ENCODE results near the gene FASTK.

Gene FASTK

DNA sequence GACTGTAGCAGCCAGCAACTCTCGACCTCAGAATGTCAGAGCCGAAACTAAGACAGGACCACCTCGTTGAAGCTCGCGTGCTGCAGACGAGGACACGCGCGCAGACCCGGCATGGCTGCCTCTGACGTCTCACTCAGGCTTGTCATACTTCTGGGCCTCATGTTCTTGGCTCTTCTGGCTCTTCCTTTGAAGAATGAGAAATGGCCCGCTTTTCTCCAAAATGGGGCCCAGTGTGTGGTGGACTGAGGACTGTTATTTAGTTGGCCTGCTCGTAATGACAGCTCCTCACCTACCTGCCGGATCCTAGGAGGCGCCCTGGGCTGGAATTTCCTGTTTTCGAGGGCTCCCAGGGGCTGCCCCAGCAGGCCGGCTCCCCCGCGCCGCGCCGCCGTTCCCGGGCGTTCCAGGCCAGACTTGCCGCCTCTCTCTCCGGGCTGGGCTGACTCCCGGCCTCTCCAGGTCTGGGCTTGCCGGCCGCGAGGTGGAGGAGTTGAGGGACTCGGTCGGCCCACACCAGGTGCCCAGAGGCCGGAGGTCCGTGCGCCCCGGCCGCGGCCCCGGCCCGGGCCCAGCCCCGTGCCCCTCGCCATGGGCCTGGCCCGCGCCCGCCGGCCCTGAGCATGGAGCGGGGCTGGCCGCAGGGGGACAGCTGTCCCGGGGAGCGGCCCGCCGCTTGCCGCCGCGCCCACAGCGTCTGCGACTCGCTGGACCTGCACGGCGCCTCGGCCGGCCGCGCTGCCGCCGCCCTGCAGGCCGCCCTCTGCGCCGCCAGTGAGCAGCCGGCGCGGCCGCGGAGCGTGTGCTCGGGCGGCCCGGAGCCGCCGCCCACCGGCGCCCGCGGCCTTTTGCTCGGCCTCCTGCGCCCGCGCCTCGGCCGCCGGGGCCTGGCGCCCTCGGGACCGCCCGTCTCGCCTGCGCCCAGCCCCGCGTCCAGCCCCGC, 33.8 kb upstream of the FASTK start:
- Mint-ChIP-seq H3K27ac (no peak overlapping the region), H3K4me1 (ENCODE audit: low read depth in 2 of 2) (peaks cover 13 to 18% of the 10 kb centered on the region in 2 donors), H3K36me3 (ENCODE audit: insufficient read depth) (peaks cover 15% of the 10 kb centered on the region), H3K4me3 (peak overlapping the region in 1 of 2 donors; percentile 53), H3K9me3 (no peaks in the 10 kb centered on the region), H3K27me3 (no peaks in the 10 kb centered on the region)
- DNase-seq (no peak), ATAC-seq (replicated peaks) (peak; percentile 2)

DNA sequence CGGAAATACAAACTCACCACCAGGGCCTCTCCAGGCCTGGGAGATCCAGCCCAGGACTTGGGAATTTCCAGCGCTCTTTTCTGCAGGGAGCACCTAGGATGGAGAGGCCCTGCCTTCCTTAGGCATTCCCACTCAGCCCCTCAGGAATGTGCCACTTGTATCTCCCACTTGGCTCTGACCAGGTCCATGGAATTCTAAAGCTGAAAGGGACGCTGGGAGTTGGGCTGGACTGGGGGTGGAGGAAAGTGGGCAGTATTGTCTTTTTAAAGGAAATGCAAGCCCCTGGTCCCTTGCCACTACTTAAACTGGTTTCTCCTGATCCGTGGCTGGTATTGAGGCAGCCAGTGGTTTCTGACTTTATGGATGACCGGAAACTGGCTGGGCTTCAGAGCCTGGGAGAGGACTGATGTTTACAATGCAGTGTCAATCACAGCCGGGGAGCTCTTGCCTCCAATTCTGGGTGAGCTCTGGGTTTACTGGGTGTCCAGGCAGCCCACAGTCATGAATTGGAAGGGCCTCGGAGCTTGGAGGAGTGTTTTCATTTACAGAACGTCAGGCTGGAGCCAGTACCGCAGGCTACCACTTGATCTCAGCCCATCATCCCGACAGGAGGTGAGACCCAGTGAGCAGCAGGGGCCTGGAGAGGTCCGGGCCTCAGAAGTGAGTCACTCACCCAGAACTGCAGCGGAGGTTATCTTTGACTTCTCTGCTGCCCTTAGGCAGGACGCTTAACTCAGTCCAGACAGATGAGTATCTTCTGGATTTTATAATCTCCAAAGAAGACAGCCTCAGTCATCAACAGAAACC, 32.9 kb upstream of the FASTK start:
- ATAC-seq (replicated peaks) (no peak), DNase-seq (no peak)
- Mint-ChIP-seq H3K36me3 (ENCODE audit: insufficient read depth) (peaks cover 10% of the 10 kb centered on the region), H3K9me3 (no peaks in the 10 kb centered on the region), H3K27ac (no peak overlapping the region), H3K4me3 (peak overlapping the region in 1 of 2 donors; percentile 53), H3K4me1 (ENCODE audit: low read depth in 2 of 2) (peaks cover 13% of the 10 kb centered on the region in 2 donors), H3K27me3 (no peaks in the 10 kb centered on the region)

DNA sequence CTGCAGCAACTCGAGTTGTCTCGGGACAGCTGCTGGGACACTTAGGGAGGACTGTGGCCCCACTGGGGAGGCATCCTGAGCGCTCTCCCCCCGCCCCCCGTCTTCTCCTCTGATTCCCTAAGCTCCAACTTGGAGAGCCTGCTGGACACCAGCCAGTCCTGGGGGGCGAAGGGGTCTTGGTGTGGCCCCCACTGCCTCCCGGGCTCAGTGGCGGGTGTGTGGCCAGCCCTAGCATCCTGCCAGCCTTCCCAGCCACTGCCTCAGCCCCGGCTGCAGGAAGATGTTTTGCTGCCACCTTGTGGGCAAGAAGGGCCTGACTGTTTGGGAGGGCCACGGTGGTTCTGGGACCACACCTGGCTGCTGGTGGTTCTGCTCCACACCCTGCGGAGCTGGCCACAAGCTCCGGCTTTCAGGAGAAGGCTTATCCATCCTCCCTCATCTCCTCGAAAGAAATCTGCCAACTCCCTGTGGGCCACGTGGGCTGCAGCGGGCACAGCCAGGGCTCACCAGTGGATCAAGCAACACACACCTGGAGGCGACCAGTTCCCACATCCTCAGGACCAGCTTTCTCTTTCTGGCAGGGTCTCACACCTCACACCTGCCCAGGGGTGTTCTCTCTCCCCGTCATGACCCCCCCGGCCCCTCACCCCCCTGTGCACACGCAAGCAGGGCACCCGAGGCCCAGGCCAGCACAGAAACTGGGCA, 30.5 kb upstream of the FASTK start:
- Mint-ChIP-seq H3K4me3 (no peak overlapping the region), H3K27ac (no peak overlapping the region)

DNA sequence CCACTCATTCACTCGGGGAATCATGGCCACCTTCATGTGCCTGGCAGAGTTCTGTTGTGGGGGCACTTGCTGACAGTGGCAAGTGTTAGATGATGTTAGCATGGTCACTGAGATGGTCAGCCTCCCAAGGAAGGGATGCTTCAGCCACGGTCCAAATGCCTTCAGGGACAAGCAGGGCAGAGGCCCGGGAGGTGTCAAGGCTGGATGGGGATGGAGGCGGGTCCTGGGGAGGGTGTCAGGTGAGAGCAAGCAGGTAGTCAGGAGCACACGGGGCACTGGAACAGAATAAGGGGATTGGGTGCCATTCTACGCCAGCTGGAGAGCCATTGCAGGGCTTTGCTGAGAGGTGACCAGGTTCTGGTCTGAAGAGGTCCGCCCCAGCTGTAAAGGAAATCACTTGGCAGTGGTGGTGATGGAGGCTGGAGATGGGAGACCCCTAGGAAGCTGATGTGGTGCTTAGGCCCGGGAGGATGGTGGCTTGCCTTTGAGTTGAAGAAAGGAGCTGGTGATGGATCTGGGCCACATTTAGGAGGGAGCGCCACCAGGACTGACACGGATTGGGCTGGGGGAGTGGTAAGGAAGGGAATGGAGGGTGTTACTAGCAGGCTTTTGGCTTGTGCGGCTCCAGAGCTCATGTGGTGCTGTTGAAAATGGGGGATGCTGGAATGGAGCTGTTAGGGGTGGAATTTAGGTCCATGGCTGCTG, 29.8 kb upstream of the FASTK start:
- Mint-ChIP-seq H3K4me3 (no peak overlapping the region), H3K36me3 (ENCODE audit: insufficient read depth) (peaks cover 13% of the 10 kb centered on the region), H3K27ac (no peak overlapping the region), H3K4me1 (ENCODE audit: low read depth in 2 of 2) (peaks cover 2 to 8% of the 10 kb centered on the region in 2 donors), H3K9me3 (no peaks in the 10 kb centered on the region), H3K27me3 (no peaks in the 10 kb centered on the region)
- ATAC-seq (replicated peaks): no peak
- no peak for DNase-seq

More for the DNA sequence above, 30.5 kb upstream of the FASTK start:
- Mint-ChIP-seq H3K27me3 (no peaks in the 10 kb centered on the region), H3K36me3 (ENCODE audit: insufficient read depth) (peaks cover 14% of the 10 kb centered on the region), H3K4me1 (ENCODE audit: low read depth in 2 of 2) (peaks cover 6 to 13% of the 10 kb centered on the region in 2 donors), H3K9me3 (no peaks in the 10 kb centered on the region)
- ATAC-seq (replicated peaks): peak; percentile 74
- peak; percentile 75 to 76 (median 75) for DNase-seq

GRCh38 chr7:151109094-151110048, 28.8 kb upstream of the FASTK start:
- Mint-ChIP-seq H3K4me1 (ENCODE audit: low read depth in 2 of 2) (peaks cover 2 to 8% of the 10 kb centered on the region in 2 donors), H3K36me3 (ENCODE audit: insufficient read depth) (peaks cover 13% of the 10 kb centered on the region), H3K27ac (no peak overlapping the region), H3K27me3 (no peaks in the 10 kb centered on the region), H3K9me3 (no peaks in the 10 kb centered on the region), H3K4me3 (no peak overlapping the region)
- no peak for DNase-seq
- no peak for ATAC-seq (replicated peaks)

DNA sequence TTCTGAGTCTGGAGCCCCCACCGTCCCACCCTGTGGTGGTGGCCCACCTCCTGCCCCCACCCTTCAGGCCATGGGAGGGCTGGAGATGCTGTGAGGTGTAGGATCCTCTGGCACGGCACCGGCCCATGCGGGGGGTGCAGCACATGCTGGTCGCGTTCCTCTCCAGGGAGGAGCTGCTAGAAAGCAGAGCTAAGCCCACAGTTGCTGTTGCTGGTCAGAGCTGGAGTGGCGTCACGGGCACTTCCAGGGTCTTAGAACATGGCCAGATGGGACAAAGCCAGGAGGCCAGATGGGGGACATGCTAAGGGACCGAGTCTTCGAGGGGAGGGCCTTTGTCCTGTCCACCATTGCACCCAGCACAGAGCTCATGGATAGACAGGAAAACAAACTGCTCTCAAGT, 27.3 kb upstream of the FASTK start:
- H3K27ac Mint-ChIP-seq: no peak overlapping the region

GRCh38 chr7:151104411-151105235, 24.0 kb upstream of the FASTK start:
- ATAC-seq (replicated peaks) (no peak), DNase-seq (no peak)
- Mint-ChIP-seq H3K9me3 (no peaks in the 10 kb centered on the region), H3K27ac (no peak overlapping the region), H3K4me1 (ENCODE audit: low read depth in 2 of 2) (peaks cover 0 to 3% of the 10 kb centered on the region in 2 donors), H3K4me3 (no peak overlapping the region), H3K27me3 (no peaks in the 10 kb centered on the region), H3K36me3 (ENCODE audit: insufficient read depth) (peaks cover 13% of the 10 kb centered on the region)

More for the DNA sequence above, 27.3 kb upstream of the FASTK start:
- Mint-ChIP-seq H3K4me1 (ENCODE audit: low read depth in 2 of 2) (peaks cover 2 to 8% of the 10 kb centered on the region in 2 donors), H3K36me3 (ENCODE audit: insufficient read depth) (peaks cover 13% of the 10 kb centered on the region), H3K4me3 (no peak overlapping the region), H3K27me3 (no peaks in the 10 kb centered on the region), H3K9me3 (no peaks in the 10 kb centered on the region)
- ATAC-seq (replicated peaks) (no peak), DNase-seq (no peak)

DNA sequence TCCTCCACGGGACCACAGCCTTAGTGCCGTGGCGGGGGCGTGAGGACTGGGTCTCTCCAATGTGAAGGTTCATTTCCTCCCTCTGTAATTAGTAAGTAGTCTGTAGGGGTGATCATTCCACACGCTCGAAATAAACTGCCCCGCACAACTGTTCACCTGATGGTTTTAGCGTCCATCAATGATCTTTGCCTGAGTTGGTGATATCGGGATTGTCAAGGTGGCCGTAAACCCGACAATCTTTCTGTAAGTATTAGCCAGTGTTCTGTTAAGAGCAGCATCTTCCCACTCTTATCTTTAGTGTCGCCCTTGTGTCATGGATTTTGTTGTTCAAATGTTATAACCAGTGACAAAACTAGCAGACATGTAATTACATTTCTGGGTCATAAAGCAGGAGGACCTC, 23.4 kb upstream of the FASTK start:
- no peak for DNase-seq
- no peak overlapping the region for H3K4me3 Mint-ChIP-seq
- H3K4me1 Mint-ChIP-seq (ENCODE audit: low read depth in 2 of 2): peaks cover 0 to 3% of the 10 kb centered on the region in 2 donors
- no peaks in the 10 kb centered on the region for H3K27me3 Mint-ChIP-seq
- H3K9me3 Mint-ChIP-seq: no peaks in the 10 kb centered on the region
- ATAC-seq (replicated peaks): no peak
- H3K27ac Mint-ChIP-seq: no peak overlapping the region
- peaks cover 13% of the 10 kb centered on the region for H3K36me3 Mint-ChIP-seq (ENCODE audit: insufficient read depth)

DNA sequence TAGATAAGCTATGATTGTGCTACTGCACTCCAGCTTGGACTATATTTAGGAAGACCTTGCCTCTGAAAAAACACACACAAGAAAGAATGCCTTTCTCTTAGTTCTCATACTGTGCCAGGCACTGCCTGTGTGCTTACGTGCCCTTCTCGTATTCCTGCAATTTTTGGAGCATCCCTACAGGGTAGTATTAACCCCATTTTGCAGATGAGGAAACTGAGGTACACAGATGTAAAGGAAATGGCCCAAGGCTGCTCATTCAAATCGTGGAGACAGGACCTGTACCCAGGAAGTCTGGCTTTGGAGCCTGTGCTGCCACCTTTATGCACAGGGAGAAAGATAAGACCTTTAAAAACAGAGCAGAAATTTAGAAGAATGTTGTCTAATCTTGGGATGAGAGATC, 22.4 kb upstream of the FASTK start:
- Mint-ChIP-seq H3K9me3 (no peaks in the 10 kb centered on the region), H3K4me3 (no peak overlapping the region), H3K36me3 (ENCODE audit: insufficient read depth) (peaks cover 13% of the 10 kb centered on the region), H3K4me1 (ENCODE audit: low read depth in 2 of 2) (peaks cover 0 to 3% of the 10 kb centered on the region in 2 donors), H3K27ac (no peak overlapping the region), H3K27me3 (no peaks in the 10 kb centered on the region)
- DNase-seq (no peak), ATAC-seq (replicated peaks) (no peak)

DNA sequence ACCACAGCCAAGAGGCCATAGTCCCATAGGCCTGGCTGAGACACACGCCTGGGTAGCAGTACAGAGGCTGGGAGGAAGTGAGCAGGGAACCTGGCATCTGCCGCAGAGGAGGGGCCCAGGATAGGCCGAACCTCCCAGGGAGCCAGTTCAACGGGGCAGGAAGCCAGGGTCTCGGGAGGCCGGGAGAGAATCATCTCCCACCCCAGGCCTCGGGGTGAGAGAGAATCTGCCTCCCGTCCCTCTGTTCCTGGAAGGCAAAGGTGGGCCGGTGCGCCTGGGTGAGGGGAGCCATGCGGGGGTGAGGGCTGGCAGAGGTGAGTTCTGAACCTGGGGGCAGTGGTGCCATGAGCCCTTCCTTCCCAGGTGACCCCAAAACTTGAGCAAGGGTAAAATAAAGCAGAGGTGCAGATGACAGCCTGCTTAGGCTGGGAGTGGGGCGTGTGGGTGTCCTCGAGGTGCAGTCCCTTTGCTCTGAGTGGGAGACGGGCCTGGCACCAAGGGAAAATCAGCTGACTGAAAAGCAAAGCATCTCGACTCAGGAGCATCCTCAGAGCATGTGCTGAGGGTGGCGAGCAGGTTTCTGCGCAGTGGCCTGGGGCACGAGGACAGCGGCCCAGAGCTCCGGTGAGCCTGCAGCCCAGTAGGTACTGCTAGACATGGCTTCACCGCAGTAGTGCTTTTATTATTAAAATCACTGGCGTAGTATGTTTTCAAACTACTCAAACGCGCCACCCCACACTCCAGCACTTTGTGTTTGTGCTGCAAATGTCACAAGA, 21.2 kb upstream of the FASTK start:
- Mint-ChIP-seq H3K36me3 (ENCODE audit: insufficient read depth) (peaks cover 12% of the 10 kb centered on the region), H3K9me3 (no peaks in the 10 kb centered on the region), H3K27ac (peak overlapping the region in 1 of 2 donors; percentile 65), H3K27me3 (no peaks in the 10 kb centered on the region), H3K4me1 (ENCODE audit: low read depth in 2 of 2) (peaks cover 0 to 3% of the 10 kb centered on the region in 2 donors), H3K4me3 (no peak overlapping the region)
- DNase-seq (no peak), ATAC-seq (replicated peaks) (no peak)

DNA sequence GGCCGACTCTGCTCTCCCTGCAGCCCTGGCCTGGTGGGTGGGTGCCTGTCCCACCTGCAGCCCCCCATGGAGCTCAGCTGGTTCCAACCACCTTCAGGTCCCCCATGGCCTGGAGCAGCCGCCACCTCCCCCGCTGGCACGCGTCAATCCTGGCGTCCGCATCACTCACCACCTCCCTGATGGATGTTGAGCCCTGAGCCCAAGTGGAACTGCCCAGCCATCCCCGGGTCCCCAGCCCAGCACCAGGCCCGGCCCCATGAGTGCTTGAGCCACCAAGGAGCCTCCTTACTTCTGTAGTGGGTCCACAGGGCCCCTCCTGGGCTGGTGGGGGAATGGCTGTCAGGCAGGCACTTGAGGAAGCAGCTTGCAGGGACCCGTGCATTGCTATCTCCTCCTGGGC, 20.3 kb upstream of the FASTK start:
- H3K27me3 Mint-ChIP-seq: no peaks in the 10 kb centered on the region
- H3K36me3 Mint-ChIP-seq (ENCODE audit: insufficient read depth): peaks cover 7% of the 10 kb centered on the region
- no peaks in the 10 kb centered on the region for H3K9me3 Mint-ChIP-seq
- no peak for DNase-seq
- no peak for ATAC-seq (replicated peaks)
- no peak overlapping the region for H3K4me3 Mint-ChIP-seq
- peaks cover 0 to 3% of the 10 kb centered on the region in 2 donors for H3K4me1 Mint-ChIP-seq (ENCODE audit: low read depth in 2 of 2)
- peak overlapping the region in 1 of 2 donors; percentile 65 for H3K27ac Mint-ChIP-seq
